Astrocyte (in vitro differentiated cells and primary cell): ENCODE results near the gene HSPB1. TPM values are rescaled to one million over a fixed set of nuclear protein-coding genes. Genes with fewer than 3 reads are reported as not detected.

Experiments
- DNase-seq: peaks from one replicate; pipeline ENCODE4 v3.0.0-alpha.2; 2010; ENCODE audit warnings: low read depth
- FAIRE-seq: peaks from 2 replicates; lab custom pipeline; 2011; peaks lifted over from hg19 to GRCh38; lab: Jason Lieb, UNC
- H2AFZ ChIP-seq: 2 replicates; pipeline ENCODE4 v1.6.0; 2012; ENCODE audit warnings: low read depth, low read length, inconsistent platforms
- H3K27ac ChIP-seq: 2 replicates; pipeline ENCODE4 v1.5.1; 2011; ENCODE audit warnings: low read depth, low read length, inconsistent platforms
- H3K27me3 ChIP-seq: 2 replicates; pipeline ENCODE4 v1.6.0; 2011; ENCODE audit warnings: low read length, inconsistent platforms; ENCODE audit not compliant: insufficient read depth
- H3K36me3 ChIP-seq: 2 replicates; pipeline ENCODE4 v1.5.1; 2011; ENCODE audit warnings: low read length, inconsistent platforms; ENCODE audit not compliant: insufficient read depth
- H3K4me1 ChIP-seq: 2 replicates; pipeline ENCODE4 v1.5.1; 2011; ENCODE audit warnings: low read length, inconsistent platforms; ENCODE audit not compliant: insufficient read depth
- H3K4me2 ChIP-seq: 2 replicates; pipeline ENCODE4 v1.6.0; 2012; ENCODE audit warnings: low read length, inconsistent platforms
- H3K4me3 ChIP-seq: 2 replicates; pipeline ENCODE4 v1.5.1; 2011; ENCODE audit warnings: low read depth, mild to moderate bottlenecking, low read length, inconsistent platforms; ENCODE audit not compliant: insufficient read depth
- H3K79me2 ChIP-seq: 2 replicates; pipeline ENCODE4 v1.6.0; 2012; ENCODE audit warnings: mild to moderate bottlenecking, low read length, inconsistent platforms; ENCODE audit not compliant: insufficient read depth
- H3K9ac ChIP-seq: 2 replicates; pipeline ENCODE4 v1.6.0; 2012; ENCODE audit warnings: mild to moderate bottlenecking, low read length, inconsistent platforms
- H3K9me3 ChIP-seq: 2 replicates; pipeline ENCODE4 v1.5.1; 2012; ENCODE audit warnings: low read depth, mild to moderate bottlenecking, low read length, inconsistent platforms; ENCODE audit not compliant: insufficient read depth
- H4K20me1 ChIP-seq: 2 replicates; pipeline ENCODE4 v1.6.0; 2012; ENCODE audit warnings: low read length, inconsistent platforms; ENCODE audit not compliant: insufficient read depth
- H3K27ac Mint-ChIP-seq: one replicate; pipeline ENCODE4 v1.8.0; 2021; ENCODE audit warnings: mild to moderate bottlenecking, mixed read lengths; ENCODE audit not compliant: unreplicated experiment
- H3K27me3 Mint-ChIP-seq: one replicate; pipeline ENCODE4 v1.8.0; 2021; ENCODE audit warnings: low read depth, mixed read lengths; ENCODE audit not compliant: unreplicated experiment
- H3K36me3 Mint-ChIP-seq: one replicate; pipeline ENCODE4 v1.8.0; 2021; ENCODE audit warnings: low read depth, mixed read lengths; ENCODE audit not compliant: unreplicated experiment
- H3K4me1 Mint-ChIP-seq: one replicate; pipeline ENCODE4 v1.8.0; 2021; ENCODE audit warnings: low read depth, mixed read lengths; ENCODE audit not compliant: unreplicated experiment
- H3K4me3 Mint-ChIP-seq: one replicate; pipeline ENCODE4 v1.8.0; 2021; ENCODE audit warnings: mild to moderate bottlenecking, moderate library complexity, mixed read lengths; ENCODE audit not compliant: unreplicated experiment
- H3K9me3 Mint-ChIP-seq: one replicate; pipeline ENCODE4 v1.8.0; 2021; ENCODE audit warnings: mild to moderate bottlenecking, mixed read lengths; ENCODE audit not compliant: unreplicated experiment
- EZH2 ChIP-seq: IDR thresholded peaks from 2 replicates; pipeline ENCODE4 v1.6.1; 2012; ENCODE audit warnings: mild to moderate bottlenecking, low read length, inconsistent platforms; ENCODE audit not compliant: insufficient read depth
- total RNA-seq: library from RNA; stranded (reverse); gene quantifications from 2 replicates; pipeline ENCODE4 v1.2.1, GENCODE V29; 2021
- TF ChIP-seq, protein P1 (sequence below): IDR thresholded peaks from 2 replicates; pipeline ENCODE4 v1.5.1; 2011; ENCODE audit warnings: low read depth, mild to moderate bottlenecking, inconsistent platforms, low read length, moderate library complexity; ENCODE audit not compliant: insufficient read depth

HSPB1 gene
- total RNA-seq, 1 donor from 2014 or later: 933 TPM

DNA sequence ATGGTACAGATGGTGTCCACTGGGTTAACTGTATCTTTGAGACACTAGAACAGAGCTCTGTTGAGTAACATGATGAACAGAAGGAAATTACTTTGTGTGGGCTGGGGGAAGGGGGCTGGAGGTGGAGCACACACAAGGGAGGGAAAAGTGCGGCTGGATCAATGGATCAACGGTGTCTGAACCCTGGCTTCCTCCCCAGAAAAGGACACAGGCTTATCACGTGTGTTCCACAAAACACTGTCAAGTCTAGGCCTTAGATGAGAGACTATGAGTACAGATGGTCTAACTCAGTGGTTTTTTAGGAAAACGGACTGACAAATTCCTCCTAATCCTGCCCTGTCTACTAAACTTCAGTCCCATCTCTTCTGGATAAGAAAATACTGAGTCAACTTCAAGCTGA, 27.8 kb downstream of the HSPB1 start:
- Mint-ChIP-seq H3K27ac (no peak overlapping the region), H3K9me3 (no peaks in the 10 kb centered on the region), H3K27me3 (no peaks in the 10 kb centered on the region), H3K4me1 (peaks cover 37% of the 10 kb centered on the region), H3K4me3 (no peak overlapping the region), H3K36me3 (peaks cover 30% of the 10 kb centered on the region)
- peaks cover 97% of the 10 kb centered on the region for H4K20me1 ChIP-seq
- H3K27ac ChIP-seq: no peak overlapping the region
- H3K9me3 ChIP-seq: no peaks in the 10 kb centered on the region
- FAIRE-seq (no peak), DNase-seq (no peak)
- no peaks in the 10 kb centered on the region for H3K27me3 ChIP-seq
- no peak overlapping the region for H3K9ac ChIP-seq
- no peak for TF ChIP-seq EZH2
- TF ChIP-seq, protein P1, sequence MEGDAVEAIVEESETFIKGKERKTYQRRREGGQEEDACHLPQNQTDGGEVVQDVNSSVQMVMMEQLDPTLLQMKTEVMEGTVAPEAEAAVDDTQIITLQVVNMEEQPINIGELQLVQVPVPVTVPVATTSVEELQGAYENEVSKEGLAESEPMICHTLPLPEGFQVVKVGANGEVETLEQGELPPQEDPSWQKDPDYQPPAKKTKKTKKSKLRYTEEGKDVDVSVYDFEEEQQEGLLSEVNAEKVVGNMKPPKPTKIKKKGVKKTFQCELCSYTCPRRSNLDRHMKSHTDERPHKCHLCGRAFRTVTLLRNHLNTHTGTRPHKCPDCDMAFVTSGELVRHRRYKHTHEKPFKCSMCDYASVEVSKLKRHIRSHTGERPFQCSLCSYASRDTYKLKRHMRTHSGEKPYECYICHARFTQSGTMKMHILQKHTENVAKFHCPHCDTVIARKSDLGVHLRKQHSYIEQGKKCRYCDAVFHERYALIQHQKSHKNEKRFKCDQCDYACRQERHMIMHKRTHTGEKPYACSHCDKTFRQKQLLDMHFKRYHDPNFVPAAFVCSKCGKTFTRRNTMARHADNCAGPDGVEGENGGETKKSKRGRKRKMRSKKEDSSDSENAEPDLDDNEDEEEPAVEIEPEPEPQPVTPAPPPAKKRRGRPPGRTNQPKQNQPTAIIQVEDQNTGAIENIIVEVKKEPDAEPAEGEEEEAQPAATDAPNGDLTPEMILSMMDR: no peak
- no peak overlapping the region for H3K4me3 ChIP-seq
- peaks cover 99% of the 10 kb centered on the region for H3K79me2 ChIP-seq
- peaks cover 52% of the 10 kb centered on the region for H3K36me3 ChIP-seq
- H3K4me2 ChIP-seq: no peak overlapping the region
- H2AFZ ChIP-seq: no peak overlapping the region
- peaks cover 6% of the 10 kb centered on the region for H3K4me1 ChIP-seq

DNA sequence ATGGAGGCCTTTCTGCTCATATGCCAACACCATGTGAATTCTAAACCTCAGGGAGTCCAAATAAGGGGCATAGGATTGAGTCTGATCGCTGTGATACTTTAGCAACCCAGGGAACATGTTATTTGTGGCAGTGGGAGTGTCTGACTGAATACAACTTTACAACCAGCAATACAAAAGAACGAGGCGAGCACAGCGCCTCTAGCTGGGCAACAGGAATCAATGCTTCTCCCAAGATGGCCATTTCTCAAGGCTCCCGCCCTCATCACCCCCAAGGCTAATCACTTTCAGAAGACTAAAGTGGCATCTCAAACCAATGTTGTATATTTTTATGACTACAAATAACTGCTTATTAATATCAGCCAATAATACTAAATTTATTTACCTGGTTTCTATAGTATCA, 28.2 kb downstream of the HSPB1 start:
- no peak overlapping the region for H3K4me3 Mint-ChIP-seq
- H3K9me3 Mint-ChIP-seq: no peaks in the 10 kb centered on the region
- Histone ChIP-seq H4K20me1 (peaks cover 98% of the 10 kb centered on the region), H3K27me3 (no peaks in the 10 kb centered on the region), H3K9me3 (no peaks in the 10 kb centered on the region), H2AFZ (no peak overlapping the region), H3K4me3 (no peak overlapping the region), H3K9ac (no peak overlapping the region), H3K79me2 (peaks cover 99% of the 10 kb centered on the region), H3K4me2 (no peak overlapping the region), H3K27ac (no peak overlapping the region), H3K36me3 (peaks cover 50% of the 10 kb centered on the region), H3K4me1 (peaks cover 6% of the 10 kb centered on the region)
- FAIRE-seq (no peak), DNase-seq (no peak)
- peaks cover 30% of the 10 kb centered on the region for H3K36me3 Mint-ChIP-seq
- H3K4me1 Mint-ChIP-seq: peaks cover 37% of the 10 kb centered on the region
- no peaks in the 10 kb centered on the region for H3K27me3 Mint-ChIP-seq
- H3K27ac Mint-ChIP-seq: no peak overlapping the region
- TF ChIP-seq EZH2: no peak
- TF ChIP-seq, protein P1: no peak

DNA sequence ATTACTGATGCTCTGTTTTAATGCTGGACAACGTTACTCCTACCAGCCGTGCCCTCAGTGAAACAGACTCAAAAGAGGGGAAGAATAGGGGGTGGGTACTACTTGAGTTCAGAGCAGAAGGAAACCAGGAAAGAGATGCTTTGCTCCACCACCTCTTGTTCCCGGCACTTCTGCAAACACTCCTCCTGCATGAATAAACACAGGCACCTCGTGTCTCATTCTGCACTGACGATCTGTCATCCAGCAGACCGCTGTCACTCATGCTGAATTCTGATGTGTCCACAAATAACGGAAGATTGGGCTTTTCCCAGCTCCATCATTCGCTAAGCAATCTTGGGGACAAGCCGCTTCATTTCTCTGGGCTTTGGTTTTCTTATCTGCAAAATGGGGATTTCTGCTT, 29.6 kb downstream of the HSPB1 start:
- H3K79me2 ChIP-seq: peaks cover 99% of the 10 kb centered on the region
- Mint-ChIP-seq H3K36me3 (peaks cover 30% of the 10 kb centered on the region), H3K27ac (no peak overlapping the region), H3K4me1 (peaks cover 35% of the 10 kb centered on the region), H3K4me3 (no peak overlapping the region), H3K27me3 (no peaks in the 10 kb centered on the region), H3K9me3 (no peaks in the 10 kb centered on the region)
- FAIRE-seq: no peak
- TF ChIP-seq, protein P1: no peak
- no peak for TF ChIP-seq EZH2
- no peak for DNase-seq
- no peak overlapping the region for H3K4me3 ChIP-seq
- H3K9ac ChIP-seq: no peak overlapping the region
- no peak overlapping the region for H3K4me2 ChIP-seq
- H3K36me3 ChIP-seq: peaks cover 47% of the 10 kb centered on the region
- H3K27ac ChIP-seq: no peak overlapping the region
- H2AFZ ChIP-seq: no peak overlapping the region
- H3K4me1 ChIP-seq: no peaks in the 10 kb centered on the region
- peaks cover 98% of the 10 kb centered on the region for H4K20me1 ChIP-seq
- no peaks in the 10 kb centered on the region for H3K9me3 ChIP-seq
- no peaks in the 10 kb centered on the region for H3K27me3 ChIP-seq
